ENCODE data around the gene RNASE4.
A peak's percentile ranks its signal among the peaks of the same experiment; 100 is the strongest.
"Not testable (repeated sequence)": the region's sequence is repeated elsewhere in the genome, so short reads cannot be mapped to it uniquely, and the experiment has no call there.

RNASE4 gene

GRCh38 chr14:20661197-20661596, 23.2 kb upstream of the RNASE4 start:
- Histone ChIP-seq H3K36me3 (ENCODE audit: insufficient read depth, low read length) (no peaks in the 10 kb centered on the region), H3F3A (ENCODE audit: low read depth) (no peaks in the 10 kb centered on the region), H3K27me3 (ENCODE audit: insufficient read depth, low read length, poor library complexity, severe bottlenecking) (no peaks in the 10 kb centered on the region), H3K79me2 (ENCODE audit: insufficient read depth, low read length) (no peaks in the 10 kb centered on the region), H3K9me2 (replicated peaks; ENCODE audit: low read depth, low read length) (no peaks in the 10 kb centered on the region), H4K20me1 (ENCODE audit: insufficient read depth, low read length, poor library complexity, severe bottlenecking) (no peaks in the 10 kb centered on the region), H3K4me3 (ENCODE audit: low read length, poor library complexity, severe bottlenecking) (no peak overlapping the region), H2AFZ (ENCODE audit: low read length) (peak overlapping the region; percentile 15; the same call in 1 of the 2 replicates), H3K4me2 (ENCODE audit: low read depth, low read length, poor library complexity, severe bottlenecking) (no peak overlapping the region), H3K4me1 (ENCODE audit: insufficient read depth, low read length, poor library complexity, severe bottlenecking) (no peaks in the 10 kb centered on the region), H3K9me3 (ENCODE audit: insufficient read depth, low read depth, low read length) (no peaks in the 10 kb centered on the region), H3K9ac (ENCODE audit: low read depth, low read length, poor library complexity, severe bottlenecking) (no peak overlapping the region)
- no peak for TF ChIP-seq EZH2phosphoT487 (IDR thresholded peaks at IDR 0.05; ENCODE audit: borderline replicate concordance)

- H3F3A ChIP-seq (ENCODE audit: low read depth): no peaks in the 10 kb centered on the region
- no peak for TF ChIP-seq EZH2phosphoT487 (IDR thresholded peaks at IDR 0.05; ENCODE audit: borderline replicate concordance)
- peak; percentile 59 for TF ChIP-seq CTCF (conservative IDR thresholded peaks at IDR 0.05; ENCODE audit: low read length)
- no peaks in the 10 kb centered on the region for H3K27me3 ChIP-seq (ENCODE audit: insufficient read depth, low read length, poor library complexity, severe bottlenecking)
- no peaks in the 10 kb centered on the region for H3K9me3 ChIP-seq (ENCODE audit: insufficient read depth, low read depth, low read length)
- H3K36me3 ChIP-seq (ENCODE audit: insufficient read depth, low read length): no peaks in the 10 kb centered on the region
- no peak overlapping the region for H3K4me3 ChIP-seq (ENCODE audit: low read length, poor library complexity, severe bottlenecking)
- no peaks in the 10 kb centered on the region for H3K79me2 ChIP-seq (ENCODE audit: insufficient read depth, low read length)
- H3K4me1 ChIP-seq (ENCODE audit: insufficient read depth, low read length, poor library complexity, severe bottlenecking): peaks cover 8% of the 10 kb centered on the region
- H3K9me2 ChIP-seq (replicated peaks; ENCODE audit: low read depth, low read length): no peaks in the 10 kb centered on the region
- H4K20me1 ChIP-seq (ENCODE audit: insufficient read depth, low read length, poor library complexity, severe bottlenecking): no peaks in the 10 kb centered on the region
- H2AFZ ChIP-seq (ENCODE audit: low read length): peak overlapping the region; percentile 59; the same call in 1 of the 2 replicates
- H3K4me2 ChIP-seq (ENCODE audit: low read depth, low read length, poor library complexity, severe bottlenecking): peak overlapping the region; percentile 2
- no peak overlapping the region for H3K9ac ChIP-seq (ENCODE audit: low read depth, low read length, poor library complexity, severe bottlenecking)
Measured at GRCh38 chr14:20662968-20663732, 21.2 kb upstream of the RNASE4 start.

GRCh38 chr14:20666400-20666961, 17.9 kb upstream of the RNASE4 start:
- not testable (repeated sequence) for H3K4me2 ChIP-seq (ENCODE audit: low read depth, low read length, poor library complexity, severe bottlenecking); H3K27me3 ChIP-seq (ENCODE audit: insufficient read depth, low read length, poor library complexity, severe bottlenecking); H3K4me3 ChIP-seq (ENCODE audit: low read length, poor library complexity, severe bottlenecking); H3K9ac ChIP-seq (ENCODE audit: low read depth, low read length, poor library complexity, severe bottlenecking); H3K36me3 ChIP-seq (ENCODE audit: insufficient read depth, low read length); H4K20me1 ChIP-seq (ENCODE audit: insufficient read depth, low read length, poor library complexity, severe bottlenecking); H3K9me2 ChIP-seq (replicated peaks; ENCODE audit: low read depth, low read length); H3F3A ChIP-seq (ENCODE audit: low read depth); H3K79me2 ChIP-seq (ENCODE audit: insufficient read depth, low read length); H3K9me3 ChIP-seq (ENCODE audit: insufficient read depth, low read depth, low read length); H2AFZ ChIP-seq (ENCODE audit: low read length)
- H3K4me1 ChIP-seq (ENCODE audit: insufficient read depth, low read length, poor library complexity, severe bottlenecking): peaks cover 15% of the 10 kb centered on the region

- Histone ChIP-seq H3K36me3 (ENCODE audit: insufficient read depth, low read length) (no peaks in the 10 kb centered on the region), H3K79me2 (ENCODE audit: insufficient read depth, low read length) (no peaks in the 10 kb centered on the region), H3K4me3 (ENCODE audit: low read length, poor library complexity, severe bottlenecking) (no peak overlapping the region), H3F3A (ENCODE audit: low read depth) (no peaks in the 10 kb centered on the region; the same call in 1 of the 2 replicates), H3K9me3 (ENCODE audit: insufficient read depth, low read depth, low read length) (no peaks in the 10 kb centered on the region), H3K9ac (ENCODE audit: low read depth, low read length, poor library complexity, severe bottlenecking) (no peak overlapping the region), H2AFZ (ENCODE audit: low read length) (peak overlapping the region; percentile 57; the same call in 1 of the 2 replicates), H3K4me1 (ENCODE audit: insufficient read depth, low read length, poor library complexity, severe bottlenecking) (peaks cover 25% of the 10 kb centered on the region), H3K27me3 (ENCODE audit: insufficient read depth, low read length, poor library complexity, severe bottlenecking) (no peaks in the 10 kb centered on the region), H4K20me1 (ENCODE audit: insufficient read depth, low read length, poor library complexity, severe bottlenecking) (no peaks in the 10 kb centered on the region), H3K9me2 (replicated peaks; ENCODE audit: low read depth, low read length) (no peaks in the 10 kb centered on the region), H3K4me2 (ENCODE audit: low read depth, low read length, poor library complexity, severe bottlenecking) (peak overlapping the region; percentile 12)
- TF ChIP-seq EZH2phosphoT487 (IDR thresholded peaks at IDR 0.05; ENCODE audit: borderline replicate concordance) (no peak), CTCF (conservative IDR thresholded peaks at IDR 0.05; ENCODE audit: low read length) (no peak)
Measured at GRCh38 chr14:20667957-20668356, 16.4 kb upstream of the RNASE4 start.
